HUDEP-2 (cell line): ENCODE results near the gene GIN1.
"Not testable (repeated sequence)": the region's sequence is repeated elsewhere in the genome, so short reads cannot be mapped to it uniquely, and the experiment has no call there.

ENCODE experiments used
- DNase-seq, 76 experiments: peaks; one replicate each; lab custom pipeline; 2025; ENCODE audit not compliant: unreplicated experiment in 76 of 76; lab: John Stamatoyannopoulos, UW

The GIN1 gene

DNA sequence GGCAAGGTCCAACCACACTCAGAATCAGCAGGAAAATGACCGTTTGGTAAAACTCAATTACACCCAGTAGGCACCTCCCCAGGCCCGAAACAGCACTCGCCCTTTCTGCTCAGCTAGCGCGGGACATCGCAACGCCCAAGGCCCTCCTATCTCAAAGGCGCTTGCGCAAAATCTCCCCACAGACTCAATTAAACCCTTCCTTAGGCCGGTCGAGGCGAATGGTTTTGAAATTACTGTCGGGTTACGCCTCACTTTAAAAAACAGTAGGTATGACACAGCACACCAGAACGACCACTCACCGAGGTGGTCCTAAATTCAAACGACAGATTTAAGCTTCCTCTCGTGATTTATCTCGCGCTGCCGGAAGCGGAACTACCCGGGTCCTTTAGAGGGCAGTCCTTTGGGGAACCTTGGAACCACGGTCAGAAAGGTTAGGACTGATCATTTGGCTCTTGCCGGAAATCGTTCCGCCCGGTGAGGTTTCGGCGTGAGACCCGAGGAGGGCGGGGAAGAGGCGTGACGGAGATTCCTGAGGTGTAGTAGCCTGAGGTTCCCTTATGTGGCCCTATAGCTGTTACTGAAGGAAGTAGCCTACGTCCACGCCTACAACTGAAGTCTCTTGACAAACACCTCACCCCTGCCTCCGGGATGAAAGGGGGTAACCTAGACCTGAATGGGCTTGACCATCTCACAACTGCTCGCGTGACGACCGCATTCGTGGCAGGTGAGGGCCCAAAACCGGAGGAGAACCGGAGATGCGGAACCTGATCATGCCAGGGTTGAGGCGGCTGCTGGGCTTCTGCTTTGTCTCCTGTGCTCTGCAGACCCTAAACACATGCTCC, at the start of gene GIN1, which contains the start of gene PPIP5K2:
Gene GIN1, minus strand, starts transcription at position 374 of the 842 bp plus-strand sequence. CDS start 11,431 bp downstream, outside the sequence.
Gene PPIP5K2, plus strand, starts transcription at position 537 of the 842 bp plus-strand sequence. CDS start 9,289 bp downstream, outside the sequence.
- DNase-seq = peak; percentile 22 to 99 (median 96)

DNA sequence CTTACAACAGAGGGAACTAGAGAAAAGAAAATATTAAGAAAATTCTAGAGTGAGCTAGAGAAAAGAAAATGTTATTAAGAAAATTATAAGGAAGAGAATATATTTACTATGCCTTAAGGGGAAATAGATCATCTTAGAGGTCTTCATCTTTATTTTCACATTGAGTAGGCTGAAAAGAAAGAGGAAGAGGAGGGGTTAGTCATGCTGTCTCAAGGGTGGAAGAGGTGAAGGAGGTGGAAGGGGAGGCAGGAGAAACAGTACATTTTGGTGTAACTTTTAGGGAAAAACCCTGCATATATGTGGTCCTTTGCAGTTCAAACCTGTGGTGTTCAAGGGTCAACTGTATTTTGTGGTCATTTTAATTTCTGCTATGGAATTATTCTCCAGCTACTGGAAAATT, 46.8 kb upstream of the GIN1 start:
- DNase-seq = no peak

GRCh38 chr5:103151156-103151555, 31.2 kb upstream of the GIN1 start:
- DNase-seq = no peak

DNA sequence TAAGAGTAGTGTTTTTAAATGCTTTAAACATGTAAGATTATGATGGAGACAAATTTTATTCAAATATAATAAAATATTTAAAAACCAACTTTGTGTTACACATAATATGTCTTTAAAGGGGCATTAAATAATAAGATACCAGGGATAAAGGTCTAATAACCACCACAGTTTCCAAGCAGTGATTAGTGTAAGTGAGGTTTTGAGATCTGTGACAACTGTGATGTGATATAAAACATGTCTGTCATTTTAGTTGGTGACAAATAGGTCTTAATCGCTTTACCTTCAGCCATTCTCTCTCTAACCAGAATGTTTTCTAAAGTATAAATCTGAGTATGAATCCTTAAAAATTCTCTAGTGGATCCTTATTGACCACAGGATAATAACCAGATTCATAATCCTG, 28.3 kb upstream of the GIN1 start:
- DNase-seq = no peak

GRCh38 chr5:103145196-103145595, 25.3 kb upstream of the GIN1 start:
- DNase-seq = no peak

DNA sequence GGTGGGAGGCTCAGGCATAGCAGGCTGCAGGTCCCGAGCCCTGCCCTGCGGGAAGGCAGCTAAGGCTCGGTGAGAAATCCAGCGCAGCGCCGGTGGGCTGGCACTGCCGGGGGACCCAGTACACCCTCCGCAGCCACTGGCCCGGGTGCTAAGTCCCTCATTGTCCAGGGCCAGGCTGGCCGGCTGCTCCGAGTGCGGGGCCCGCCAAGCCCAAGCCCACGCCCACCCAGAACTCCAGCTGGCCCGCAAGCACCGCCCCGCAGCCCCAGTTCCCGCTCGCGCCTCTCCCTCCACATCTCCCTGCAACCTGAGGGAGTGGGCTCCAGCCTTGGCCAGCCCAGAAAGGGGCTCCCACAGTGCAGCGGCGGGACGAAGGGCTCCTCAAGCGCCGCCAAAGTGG, 22.2 kb upstream of the GIN1 start:
- not testable (repeated sequence) for DNase-seq

GRCh38 chr5:103139264-103139865, 19.4 kb upstream of the GIN1 start:
- peak in 72 of 76 experiments; percentile 6 to 86 (median 62) for DNase-seq

DNA sequence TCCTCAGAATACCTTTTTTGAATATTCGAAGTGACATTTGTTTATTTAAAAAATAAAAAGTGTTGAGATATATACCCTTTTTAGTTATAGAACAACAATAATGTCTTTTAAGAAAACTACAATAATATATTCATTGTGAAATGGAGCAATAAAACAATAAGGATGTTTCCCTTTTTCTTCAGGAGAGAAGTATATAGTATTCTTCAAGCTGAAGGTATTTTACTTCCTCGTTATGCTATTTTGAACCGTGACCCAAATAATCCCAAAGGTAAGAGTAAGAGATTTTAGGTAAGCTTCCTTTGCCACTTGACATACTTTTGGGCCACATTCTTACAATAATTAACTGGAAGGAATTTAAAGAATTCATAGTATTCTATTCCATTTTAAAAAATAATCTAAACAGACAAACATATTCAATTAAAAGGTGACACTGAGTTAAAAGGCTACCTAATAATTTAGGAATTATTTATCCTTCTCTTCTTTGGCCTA, 18.3 kb upstream of the GIN1 start:
- DNase-seq = no peak

DNA sequence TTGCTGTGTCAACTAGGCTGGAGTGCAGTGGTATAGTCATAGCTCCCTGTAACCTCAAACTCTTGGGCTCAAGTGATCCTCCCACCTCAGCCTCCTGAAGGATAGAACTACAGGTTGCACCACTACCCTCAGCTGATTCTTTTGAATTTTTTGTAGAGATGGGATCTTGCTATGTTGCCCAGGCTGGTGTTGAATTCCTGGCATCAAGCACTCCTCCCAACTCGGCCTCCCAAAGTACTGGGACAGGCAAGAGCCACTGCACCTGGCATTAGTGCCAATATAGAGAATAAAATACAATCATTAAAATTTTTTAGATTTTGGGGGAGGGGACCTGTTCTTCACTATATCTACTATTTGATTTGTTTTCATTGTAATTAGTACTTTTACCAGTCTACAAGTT, 15.5 kb upstream of the GIN1 start:
- no peak for DNase-seq

GRCh38 chr5:103133231-103133630, 13.3 kb upstream of the GIN1 start:
- no peak for DNase-seq

DNA sequence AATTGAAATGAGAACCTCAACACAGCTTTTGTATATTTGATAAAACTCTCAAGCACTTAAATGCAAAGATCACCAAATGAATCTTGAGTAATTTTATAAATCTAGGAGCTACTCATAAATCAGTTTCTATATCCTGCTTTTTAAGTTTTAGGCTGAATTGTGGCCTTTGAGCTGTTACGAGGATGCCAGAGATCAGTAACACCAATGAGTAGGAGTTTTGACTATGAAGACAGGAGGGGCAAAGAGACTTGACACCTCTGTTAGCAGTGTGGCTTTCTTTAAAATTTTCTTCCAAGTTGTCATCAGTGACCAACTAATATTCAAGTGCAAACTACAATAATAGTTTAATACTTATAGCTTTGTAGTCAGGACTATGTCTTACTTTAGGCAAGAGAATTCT, 12.7 kb upstream of the GIN1 start:
- no peak for DNase-seq

DNA sequence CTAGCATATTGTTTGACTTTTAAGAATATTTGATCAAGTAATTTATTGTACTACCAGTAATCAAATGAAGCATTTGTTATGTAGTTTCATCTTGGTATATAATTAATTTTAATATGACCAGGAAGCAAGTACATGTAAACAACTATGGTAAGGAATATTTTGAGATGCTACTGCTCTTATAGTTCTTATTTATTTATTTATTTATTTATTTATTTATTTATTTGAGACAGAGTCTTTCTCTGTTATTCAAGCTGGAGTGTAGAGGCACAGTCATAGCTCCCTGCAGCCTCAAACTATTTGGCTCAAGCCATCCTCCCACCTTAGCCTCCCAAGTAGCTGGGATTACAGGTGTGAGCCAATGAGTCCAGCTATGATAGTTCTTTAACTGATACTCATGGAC, 8.3 kb upstream of the GIN1 start:
- DNase-seq = no peak

GRCh38 chr5:103127292-103127817, 7.4 kb upstream of the GIN1 start:
- DNase-seq = peak in 3 of 76 experiments; percentile 24 to 37 (median 25)

DNA sequence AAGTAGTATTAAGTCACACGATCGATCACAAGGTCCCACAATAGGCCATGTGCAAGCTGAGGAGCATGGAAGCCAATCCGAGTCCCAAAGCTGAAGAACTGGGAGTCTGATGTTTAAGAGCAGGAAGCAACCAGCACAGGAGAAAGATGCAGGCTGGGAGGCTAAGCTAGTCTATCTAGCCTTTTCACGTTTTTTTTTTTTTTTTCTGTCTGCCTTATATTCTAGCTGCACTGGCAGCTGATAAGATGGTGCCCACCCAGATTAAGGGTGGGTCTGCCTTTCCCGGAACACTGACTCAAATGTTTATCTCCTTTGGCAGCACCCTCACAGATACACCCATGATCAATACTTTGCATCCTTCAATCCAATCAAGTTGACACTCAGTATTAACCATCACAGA, 6.6 kb upstream of the GIN1 start:
- peak in 75 of 76 experiments; percentile 24 to 92 (median 64) for DNase-seq

GRCh38 chr5:103122242-103122641, 2.3 kb upstream of the GIN1 start:
- DNase-seq = no peak

GRCh38 chr5:103120607-103121200, 766 bp upstream of the GIN1 start:
- DNase-seq = peak in 14 of 76 experiments; percentile 3 to 55 (median 17)

GRCh38 chr5:103119070-103119764, 721 bp downstream of the GIN1 start:
- peak in 14 of 76 experiments; percentile 21 to 65 (median 34) for DNase-seq

DNA sequence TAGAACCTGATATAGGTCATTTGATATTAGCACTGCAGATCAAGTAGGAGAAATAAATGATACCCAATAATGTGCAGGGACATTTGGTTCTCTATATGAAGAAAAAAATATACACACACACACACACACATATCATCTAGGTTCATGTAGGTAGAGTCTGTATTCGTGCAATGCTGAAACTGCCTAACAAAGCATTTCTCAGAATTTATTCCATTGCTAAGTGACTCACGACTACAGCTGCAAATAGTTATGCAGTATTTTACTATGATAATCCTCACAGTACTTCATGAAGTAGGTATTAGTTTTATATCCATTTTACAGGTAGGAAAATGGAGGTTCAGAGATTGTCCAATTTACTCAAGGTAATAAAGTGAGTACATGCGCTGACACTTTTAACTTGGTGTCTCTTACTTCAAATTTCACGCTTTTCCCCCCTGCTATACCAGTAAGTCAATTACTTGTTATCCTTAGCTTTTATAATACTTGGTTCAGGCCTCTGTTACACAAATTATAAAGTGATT, 2.4 kb downstream of the GIN1 start:
- DNase-seq = peak in 1 of 76 experiments; percentile 13

DNA sequence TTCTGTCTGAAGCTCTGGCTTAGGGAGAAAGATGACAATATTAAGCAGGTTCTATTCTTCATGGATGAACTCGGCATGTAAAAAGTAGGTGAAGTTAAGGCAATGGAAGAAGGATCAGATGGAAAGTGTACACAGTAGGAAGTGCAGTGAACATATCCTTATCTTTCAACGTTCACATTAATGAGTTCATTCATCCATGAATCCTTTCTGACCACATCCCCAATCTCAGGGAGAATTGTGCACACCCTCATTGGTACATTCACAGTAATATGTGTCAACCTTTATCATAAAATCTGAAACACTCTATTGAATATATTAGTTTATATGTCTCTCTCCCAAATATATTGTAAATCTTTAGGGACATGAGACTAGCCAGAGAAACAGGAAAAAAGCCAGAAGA, 5.5 kb downstream of the GIN1 start:
- no peak for DNase-seq

- no peak for DNase-seq
Observed at GRCh38 chr5:103112910-103113309, 7.0 kb downstream of the GIN1 start.
